ENCODE data around the gene GPR108. TPM values are rescaled to one million over a fixed set of nuclear protein-coding genes. Genes with fewer than 3 reads are reported as not detected.

Gene GPR108
- total and polyA plus RNA-seq, 7 donors: 12.5 to 27.8 (median 24.2) TPM

GRCh38 chr19:6685482-6685881, 51.9 kb downstream of the GPR108 start:
- Histone ChIP-seq H3K27me3 (ENCODE audit: insufficient read depth in 3 of 3, low read length in 2 of 3) (no peaks in the 10 kb centered on the region), H3K9me3 (no peaks in the 10 kb centered on the region), H3K36me3 (ENCODE audit: insufficient read depth in 1 of 2, low read depth in 1 of 2) (no peaks in the 10 kb centered on the region), H3K27ac (no peak overlapping the region), H3K4me3 (no peak overlapping the region), H3K4me1 (no peaks in the 10 kb centered on the region)
- ATAC-seq: no peak
- intact Hi-C loops (cut with DNase I): no loop called here
- TF ChIP-seq, protein P1, sequence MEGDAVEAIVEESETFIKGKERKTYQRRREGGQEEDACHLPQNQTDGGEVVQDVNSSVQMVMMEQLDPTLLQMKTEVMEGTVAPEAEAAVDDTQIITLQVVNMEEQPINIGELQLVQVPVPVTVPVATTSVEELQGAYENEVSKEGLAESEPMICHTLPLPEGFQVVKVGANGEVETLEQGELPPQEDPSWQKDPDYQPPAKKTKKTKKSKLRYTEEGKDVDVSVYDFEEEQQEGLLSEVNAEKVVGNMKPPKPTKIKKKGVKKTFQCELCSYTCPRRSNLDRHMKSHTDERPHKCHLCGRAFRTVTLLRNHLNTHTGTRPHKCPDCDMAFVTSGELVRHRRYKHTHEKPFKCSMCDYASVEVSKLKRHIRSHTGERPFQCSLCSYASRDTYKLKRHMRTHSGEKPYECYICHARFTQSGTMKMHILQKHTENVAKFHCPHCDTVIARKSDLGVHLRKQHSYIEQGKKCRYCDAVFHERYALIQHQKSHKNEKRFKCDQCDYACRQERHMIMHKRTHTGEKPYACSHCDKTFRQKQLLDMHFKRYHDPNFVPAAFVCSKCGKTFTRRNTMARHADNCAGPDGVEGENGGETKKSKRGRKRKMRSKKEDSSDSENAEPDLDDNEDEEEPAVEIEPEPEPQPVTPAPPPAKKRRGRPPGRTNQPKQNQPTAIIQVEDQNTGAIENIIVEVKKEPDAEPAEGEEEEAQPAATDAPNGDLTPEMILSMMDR (IDR thresholded peaks at IDR 0.05): no peak
- DNase-seq: no peak
- 73 to 83% (median 73%) methylated on average over 4 of the region's 4 CpGs for WGBS, 3 donors

DNA sequence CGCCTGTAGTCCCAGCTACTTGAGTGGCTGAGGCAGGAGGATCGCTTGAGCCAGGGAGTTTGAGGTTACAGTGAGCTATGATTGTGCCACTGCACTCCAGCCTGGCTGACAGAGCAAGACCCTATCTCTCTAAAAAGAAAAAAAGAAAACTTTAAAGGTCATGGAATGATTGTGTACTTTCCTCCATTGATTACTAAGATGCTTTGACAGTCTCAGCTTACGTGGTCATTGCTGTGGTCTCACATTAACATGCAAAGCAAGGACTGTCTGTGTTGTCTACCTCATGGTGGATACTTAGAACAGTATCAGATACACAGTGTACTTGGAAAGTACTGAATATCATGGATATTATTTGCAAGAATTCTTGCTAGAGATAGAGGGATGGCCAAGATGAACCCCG, 53.4 kb downstream of the GPR108 start:
- no peak for DNase-seq
- no peak for ATAC-seq
- Histone ChIP-seq H3K4me1 (no peaks in the 10 kb centered on the region), H3K27ac (no peak overlapping the region), H3K4me3 (no peak overlapping the region), H3K36me3 (ENCODE audit: insufficient read depth in 1 of 2, low read depth in 1 of 2) (no peaks in the 10 kb centered on the region), H3K27me3 (ENCODE audit: insufficient read depth in 3 of 3, low read length in 2 of 3) (no peaks in the 10 kb centered on the region), H3K9me3 (no peaks in the 10 kb centered on the region)
- TF ChIP-seq, protein P1 (IDR thresholded peaks at IDR 0.05): no peak
- intact Hi-C loops (cut with DNase I): no loop called here
- WGBS, 3 donors: 81 to 91% (median 90%) methylated on average over 4 of the region's 4 CpGs

GRCh38 chr19:6682607-6683128, 54.7 kb downstream of the GPR108 start:
- 67 to 77% (median 71%) methylated on average over 3 of the region's 3 CpGs for WGBS, 3 donors

GRCh38 chr19:6680141-6680540, 57.2 kb downstream of the GPR108 start:
- Histone ChIP-seq H3K4me3 (no peak overlapping the region), H3K9me3 (no peaks in the 10 kb centered on the region), H3K27me3 (ENCODE audit: insufficient read depth in 3 of 3, low read length in 2 of 3) (no peaks in the 10 kb centered on the region), H3K27ac (no peak overlapping the region), H3K4me1 (no peaks in the 10 kb centered on the region), H3K36me3 (ENCODE audit: insufficient read depth in 1 of 2, low read depth in 1 of 2) (no peaks in the 10 kb centered on the region)
- ATAC-seq (no peak), DNase-seq (no peak)
- TF ChIP-seq, protein P1 (IDR thresholded peaks at IDR 0.05): no peak
- WGBS, 3 donors: 86 to 93% (median 87%) methylated on average over 1 of the region's 1 CpG
- intact Hi-C loops (cut with DNase I): no loop called here

More at GRCh38 chr19:6682607-6683128, 54.7 kb downstream of the GPR108 start:
- Histone ChIP-seq H3K27ac (no peak overlapping the region), H3K4me1 (no peaks in the 10 kb centered on the region), H3K9me3 (no peaks in the 10 kb centered on the region), H3K27me3 (ENCODE audit: insufficient read depth in 3 of 3, low read length in 2 of 3) (no peaks in the 10 kb centered on the region), H3K4me3 (no peak overlapping the region), H3K36me3 (ENCODE audit: insufficient read depth in 1 of 2, low read depth in 1 of 2) (no peaks in the 10 kb centered on the region)
- DNase-seq (no peak), ATAC-seq (no peak)
- TF ChIP-seq, protein P1 (IDR thresholded peaks at IDR 0.05): no peak
- intact Hi-C loops (cut with DNase I): no loop called here

Other genes starting within 250 kb of the GPR108 start
- 1 to 10 TPM; 2.7 to 6.4 (median 4.6) TPM for gene TUBB4A, start 235.3 kb downstream of the GPR108 start, total RNA-seq
- gene TUBB4A, start 235.3 kb downstream of the GPR108 start, polyA plus RNA-seq: 1 to 10 TPM in 2 of 3 donors, under 1 TPM in 1; 0.44 to 1.4 (median 1.0) TPM
- 1 to 10 TPM in 2 of 4 donors, under 1 TPM in 1, not detected in 1; 0.66 to 1.9 (median 1.2) TPM for gene TNFSF9, start 206.6 kb downstream of the GPR108 start, total RNA-seq
- gene TNFSF9, start 206.6 kb downstream of the GPR108 start, polyA plus RNA-seq: under 1 TPM; 0.25 to 0.57 (median 0.46) TPM
- not detected for gene CD70, start 146.4 kb downstream of the GPR108 start, total RNA-seq
- not detected for gene CD70, start 146.4 kb downstream of the GPR108 start, polyA plus RNA-seq
- under 1 TPM in 3 of 4 donors, not detected in 1; 0.06 to 0.81 (median 0.27) TPM for gene TNFSF14, start 67.4 kb downstream of the GPR108 start, total RNA-seq
- under 1 TPM; 0.01 to 0.34 (median 0.09) TPM for gene TNFSF14, start 67.4 kb downstream of the GPR108 start, polyA plus RNA-seq
- 100 to 1,000 TPM in 2 of 4 donors, 10 to 100 TPM in 2; 78.6 to 120 (median 94.9) TPM for gene C3, start 16.9 kb downstream of the GPR108 start, total RNA-seq
- 10 to 100 TPM; 37.7 to 88.8 (median 72.7) TPM for gene C3, start 16.9 kb downstream of the GPR108 start, polyA plus RNA-seq
- gene TRIP10, start 2.1 kb upstream of the GPR108 start, total RNA-seq: 100 to 1,000 TPM; 215 to 264 (median 223) TPM
- 100 to 1,000 TPM; 104 to 297 (median 234) TPM for gene TRIP10, start 2.1 kb upstream of the GPR108 start, polyA plus RNA-seq
- gene SH2D3A, start 29.9 kb upstream of the GPR108 start, total RNA-seq: under 1 TPM in 1 of 4 donors, not detected in 3; 0.13 TPM
- gene SH2D3A, start 29.9 kb upstream of the GPR108 start, polyA plus RNA-seq: under 1 TPM; 0.07 to 0.17 (median 0.10) TPM
- 1 to 10 TPM; 1.1 to 1.8 (median 1.7) TPM for gene VAV1, start 35.1 kb upstream of the GPR108 start, total RNA-seq
- gene VAV1, start 35.1 kb upstream of the GPR108 start, polyA plus RNA-seq: under 1 TPM; 0.20 to 0.39 (median 0.38) TPM
- under 1 TPM in 2 of 4 donors, not detected in 2; 0.39 to 0.42 TPM for gene ADGRE1, start 150.0 kb upstream of the GPR108 start, total RNA-seq
- gene ADGRE1, start 150.0 kb upstream of the GPR108 start, polyA plus RNA-seq: under 1 TPM in 2 of 3 donors, not detected in 1; 0.03 to 0.04 TPM